Stimulated activated CD4-positive, alpha-beta T cell treated with anti-CD3 and anti-CD28 coated beads, TNF-alpha, amount 100 ng/mL, for 4 hours (primary cell): ENCODE measurements around the gene IFT52.

ENCODE experiments used
- DNase-seq, 3 experiments: peaks; one replicate each; pipeline ENCODE4 v3.0.0-alpha.2; 2020; ENCODE audit warnings: low read depth in 3 of 3

Gene IFT52

DNA sequence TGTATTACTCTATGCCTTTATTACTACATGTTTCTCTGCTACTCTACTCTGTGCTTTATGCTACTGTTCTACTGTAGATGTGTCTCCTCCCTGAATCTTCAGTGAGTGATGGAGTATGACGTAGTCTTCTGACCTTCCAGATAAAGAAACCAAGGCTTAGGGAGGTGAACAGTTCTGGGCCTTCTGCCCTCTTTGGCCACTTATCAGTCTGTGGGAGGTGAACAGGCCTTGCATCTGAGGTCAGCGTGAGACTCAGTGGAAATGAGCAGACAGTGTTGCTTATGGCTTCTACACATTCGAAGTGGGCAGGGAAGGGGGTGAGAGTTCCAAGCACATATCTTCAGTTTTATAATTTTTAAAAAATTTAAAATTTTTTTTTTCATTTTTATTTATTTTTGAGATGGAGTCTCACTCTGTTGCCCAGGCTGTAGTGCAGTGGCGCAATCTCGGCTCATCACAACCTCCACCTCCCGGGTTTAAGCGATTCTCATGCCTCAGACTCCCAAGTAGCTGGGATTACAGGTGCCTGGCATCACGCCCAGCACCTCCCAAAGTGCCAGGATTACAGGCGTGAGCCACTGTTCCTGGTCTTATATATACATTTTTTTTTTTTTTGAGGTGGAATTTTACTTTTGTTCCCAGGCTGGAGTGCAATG lies 100.3 kb downstream of the IFT52 start:
- no peak for DNase-seq

- peak; percentile 10 to 21 (median 19) for DNase-seq
Measured at GRCh38 chr20:43691928-43692524, 101.3 kb downstream of the IFT52 start.

DNA sequence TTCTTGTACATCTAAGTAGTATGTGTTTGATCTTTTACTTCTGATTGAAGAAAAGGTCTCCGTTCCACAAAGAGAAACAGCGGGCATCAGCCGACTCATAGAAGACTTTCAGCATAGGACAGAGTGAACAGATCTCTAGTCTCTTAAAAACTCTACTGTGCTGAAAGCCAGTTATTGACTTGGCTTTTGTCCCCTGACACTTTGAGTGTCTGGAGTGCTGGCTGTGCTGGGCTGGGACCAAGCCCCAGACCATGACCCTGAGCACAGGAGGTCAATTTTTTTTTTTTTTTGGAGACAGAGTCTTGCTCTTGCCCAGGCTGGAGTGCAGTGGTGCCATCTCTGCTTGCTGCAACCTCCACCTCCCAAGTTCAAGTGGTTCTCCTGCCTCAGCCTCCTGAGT lies 104.0 kb downstream of the IFT52 start:
- DNase-seq = no peak

GRCh38 chr20:43695571-43695970 lies 104.8 kb downstream of the IFT52 start:
- no peak for DNase-seq
